Spinal cord (tissue), 10 donors: ENCODE data around the gene GPD1L. TPM values are rescaled to one million over a fixed set of nuclear protein-coding genes. Genes with fewer than 3 reads are reported as not detected.

ENCODE experiments used
- DNase-seq, 6 donors: peaks; one replicate each; pipeline versions ENCODE4 v3.0.0 to v3.0.0-alpha.2; 2013 to 2015; ENCODE audit warnings: low spot score in 6 of 6, low read depth in 4 of 6
- H3K27ac ChIP-seq: one replicate; pipeline ENCODE4 v1.5.1; 2013; ENCODE audit warnings: low read depth, low read length, control low read depth
- H3K27me3 ChIP-seq: one replicate; pipeline ENCODE4 v1.6.1; 2013; ENCODE audit warnings: low read length; ENCODE audit not compliant: control insufficient read depth, insufficient read depth
- H3K36me3 ChIP-seq: one replicate; pipeline ENCODE4 v1.6.1; 2013; ENCODE audit warnings: low read length; ENCODE audit not compliant: control insufficient read depth, insufficient read depth
- H3K4me1 ChIP-seq: one replicate; pipeline ENCODE4 v1.6.1; 2013; ENCODE audit warnings: low read length; ENCODE audit not compliant: control insufficient read depth, insufficient read depth
- H3K4me3 ChIP-seq: one replicate; pipeline ENCODE4 v1.5.1; 2013; ENCODE audit warnings: low read depth, low read length, control low read depth
- H3K9me3 ChIP-seq: one replicate; pipeline ENCODE4 v1.6.1; 2013; ENCODE audit warnings: low read length; ENCODE audit not compliant: control insufficient read depth, insufficient read depth
- whole genome bisulfite sequencing: methylation state at CpG from one replicate; pipeline ENCODE4 v1.1.5; 2013; ENCODE audit warnings: missing lambda C conversion rate; ENCODE audit not compliant: insufficient coverage; 5-methylcytosine and 5-hydroxymethylcytosine counted together
- polyA plus RNA-seq, 2 donors: library from polyadenylated mRNA; unstranded; fragments of 120-200 nt; gene quantifications; one replicate each; pipeline ENCODE4 v1.2.1, GENCODE V29; 2013; ENCODE audit not compliant: insufficient read length in 2 of 2
- total RNA-seq, 2 donors: library from RNA; depleted of rRNA in 1 of 2; stranded (reverse); fragments of 120-200 nt in 1 of 2; fragments of >200 nt in 1 of 2; gene quantifications; one replicate each; pipeline versions ENCODE4 v1.2.3 to v1.2.4, GENCODE V29; 2013 to 2014
- donor health status: healthy.

GPD1L gene
- total and polyA plus RNA-seq, 4 donors = 40.0 to 73.1 (median 42.8) TPM

GRCh38 chr3:32200992-32201758 lies 94.8 kb downstream of the GPD1L start:
- Histone ChIP-seq H3K9me3 (no peaks in the 10 kb centered on the region), H3K4me1 (peaks cover 3% of the 10 kb centered on the region), H3K36me3 (no peaks in the 10 kb centered on the region), H3K27me3 (no peaks in the 10 kb centered on the region), H3K27ac (no peak overlapping the region), H3K4me3 (no peak overlapping the region)
- 85% methylated on average over 6 of the region's 10 CpGs for WGBS
- no peak for DNase-seq

GRCh38 chr3:32202496-32202895 lies 96.1 kb downstream of the GPD1L start:
- Histone ChIP-seq H3K9me3 (no peaks in the 10 kb centered on the region), H3K36me3 (no peaks in the 10 kb centered on the region), H3K27me3 (no peaks in the 10 kb centered on the region), H3K4me1 (peaks cover 3% of the 10 kb centered on the region), H3K27ac (no peak overlapping the region), H3K4me3 (no peak overlapping the region)
- no CpG with 5 or more reads among the region's 1 CpG for WGBS
- no peak for DNase-seq

- no peak for DNase-seq
- no peak overlapping the region for H3K27ac ChIP-seq
- peaks cover 3% of the 10 kb centered on the region for H3K4me1 ChIP-seq
- no peaks in the 10 kb centered on the region for H3K9me3 ChIP-seq
- no peak overlapping the region for H3K4me3 ChIP-seq
- H3K36me3 ChIP-seq = no peaks in the 10 kb centered on the region
- no peaks in the 10 kb centered on the region for H3K27me3 ChIP-seq
Measured at GRCh38 chr3:32203854-32204253, 97.4 kb downstream of the GPD1L start.

GRCh38 chr3:32208447-32208846 lies 102.0 kb downstream of the GPD1L start:
- no peaks in the 10 kb centered on the region for H3K36me3 ChIP-seq
- no peak for DNase-seq
- H3K27me3 ChIP-seq = no peaks in the 10 kb centered on the region
- H3K27ac ChIP-seq = no peak overlapping the region
- H3K4me1 ChIP-seq = no peaks in the 10 kb centered on the region
- no peak overlapping the region for H3K4me3 ChIP-seq
- no peaks in the 10 kb centered on the region for H3K9me3 ChIP-seq
- 100% methylated on average over 2 of the region's 4 CpGs for WGBS

GRCh38 chr3:32215185-32215584 lies 108.8 kb downstream of the GPD1L start:
- no peak overlapping the region for H3K27ac ChIP-seq
- no peak for DNase-seq
- no peak overlapping the region for H3K4me3 ChIP-seq
- WGBS = no CpG with 5 or more reads among the region's 2 CpGs
- H3K9me3 ChIP-seq = no peaks in the 10 kb centered on the region
- H3K27me3 ChIP-seq = no peaks in the 10 kb centered on the region
- no peaks in the 10 kb centered on the region for H3K4me1 ChIP-seq
- H3K36me3 ChIP-seq = no peaks in the 10 kb centered on the region

- Histone ChIP-seq H3K4me3 (no peak overlapping the region), H3K36me3 (no peaks in the 10 kb centered on the region), H3K4me1 (no peaks in the 10 kb centered on the region), H3K27ac (no peak overlapping the region), H3K9me3 (no peaks in the 10 kb centered on the region), H3K27me3 (no peaks in the 10 kb centered on the region)
- 8% methylated on average over 2 of the region's 10 CpGs for WGBS
- peak in 1 of 6 donors; percentile 27 for DNase-seq
Measured at GRCh38 chr3:32216172-32216783, 109.9 kb downstream of the GPD1L start.

GRCh38 chr3:32217339-32217738 lies 110.9 kb downstream of the GPD1L start:
- no peak overlapping the region for H3K27ac ChIP-seq
- H3K9me3 ChIP-seq = no peaks in the 10 kb centered on the region
- H3K4me3 ChIP-seq = no peak overlapping the region
- no peaks in the 10 kb centered on the region for H3K4me1 ChIP-seq
- H3K36me3 ChIP-seq = no peaks in the 10 kb centered on the region
- H3K27me3 ChIP-seq = no peaks in the 10 kb centered on the region
- WGBS = 85% methylated on average over 2 of the region's 2 CpGs
- no peak for DNase-seq

Other genes with a start within 250 kb of the GPD1L start
- gene OSBPL10, start 125.4 kb upstream of the GPD1L start, total RNA-seq = 10 to 100 TPM in 1 of 2 donors, 1 to 10 TPM in 1; 6.2 to 10.5 TPM
- 1 to 10 TPM; 6.5 to 7.8 TPM for gene OSBPL10, start 125.4 kb upstream of the GPD1L start, polyA plus RNA-seq
- gene ZNF860, start 124.9 kb upstream of the GPD1L start, total RNA-seq = 1 to 10 TPM; 1.0 to 2.7 TPM
- gene ZNF860, start 124.9 kb upstream of the GPD1L start, polyA plus RNA-seq = 1 to 10 TPM; 1.5 to 1.9 TPM
- 1 to 10 TPM in 1 of 2 donors, under 1 TPM in 1; 0.89 to 1.0 TPM for gene CMTM8, start 132.1 kb downstream of the GPD1L start, total RNA-seq
- 1 to 10 TPM; 4.5 to 4.6 TPM for gene CMTM8, start 132.1 kb downstream of the GPD1L start, polyA plus RNA-seq